ENCODE data around the gene NOM1.
"Not testable (repeated sequence)": the region's sequence is repeated elsewhere in the genome, so short reads cannot be mapped to it uniquely, and the experiment has no call there.

The NOM1 gene

GRCh38 chr7:156919132-156919713, 30.3 kb upstream of the NOM1 start:
- TF ChIP-seq ZFX (IDR thresholded peaks at IDR 0.05; ENCODE audit: borderline replicate concordance), result no peak
- TF ChIP-seq, protein P1, sequence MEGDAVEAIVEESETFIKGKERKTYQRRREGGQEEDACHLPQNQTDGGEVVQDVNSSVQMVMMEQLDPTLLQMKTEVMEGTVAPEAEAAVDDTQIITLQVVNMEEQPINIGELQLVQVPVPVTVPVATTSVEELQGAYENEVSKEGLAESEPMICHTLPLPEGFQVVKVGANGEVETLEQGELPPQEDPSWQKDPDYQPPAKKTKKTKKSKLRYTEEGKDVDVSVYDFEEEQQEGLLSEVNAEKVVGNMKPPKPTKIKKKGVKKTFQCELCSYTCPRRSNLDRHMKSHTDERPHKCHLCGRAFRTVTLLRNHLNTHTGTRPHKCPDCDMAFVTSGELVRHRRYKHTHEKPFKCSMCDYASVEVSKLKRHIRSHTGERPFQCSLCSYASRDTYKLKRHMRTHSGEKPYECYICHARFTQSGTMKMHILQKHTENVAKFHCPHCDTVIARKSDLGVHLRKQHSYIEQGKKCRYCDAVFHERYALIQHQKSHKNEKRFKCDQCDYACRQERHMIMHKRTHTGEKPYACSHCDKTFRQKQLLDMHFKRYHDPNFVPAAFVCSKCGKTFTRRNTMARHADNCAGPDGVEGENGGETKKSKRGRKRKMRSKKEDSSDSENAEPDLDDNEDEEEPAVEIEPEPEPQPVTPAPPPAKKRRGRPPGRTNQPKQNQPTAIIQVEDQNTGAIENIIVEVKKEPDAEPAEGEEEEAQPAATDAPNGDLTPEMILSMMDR (IDR thresholded peaks at IDR 0.05), result no peak

DNA sequence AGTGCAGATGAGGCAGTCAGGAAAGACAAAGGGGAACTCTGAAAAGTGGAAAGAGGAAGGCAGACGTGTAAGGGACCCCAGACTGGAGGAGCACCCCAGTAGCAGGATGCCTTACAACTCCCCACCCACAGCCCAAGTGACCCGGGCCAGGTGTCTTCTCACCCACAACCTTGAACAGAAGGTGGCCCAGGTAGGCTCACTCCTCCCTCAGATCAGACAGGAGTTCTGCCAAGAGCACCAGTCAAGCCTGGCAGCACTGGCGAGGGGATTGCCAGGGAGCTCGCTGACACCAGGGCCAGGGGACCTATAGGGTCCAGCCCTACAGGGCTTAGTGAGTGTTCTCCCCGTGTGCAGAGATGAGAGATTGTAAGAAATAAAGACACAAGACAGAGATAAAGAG, 29.4 kb upstream of the NOM1 start:
- H3K27ac ChIP-seq, result no peak overlapping the region
- TF ChIP-seq ZFX (IDR thresholded peaks at IDR 0.05; ENCODE audit: borderline replicate concordance), result no peak
- TF ChIP-seq, protein P1 (IDR thresholded peaks at IDR 0.05), result no peak

More at GRCh38 chr7:156919132-156919713, 30.3 kb upstream of the NOM1 start:
- no peak overlapping the region for H3K27ac ChIP-seq

GRCh38 chr7:156920487-156921373, 28.8 kb upstream of the NOM1 start:
- not testable (repeated sequence) for H3K27ac ChIP-seq

DNA sequence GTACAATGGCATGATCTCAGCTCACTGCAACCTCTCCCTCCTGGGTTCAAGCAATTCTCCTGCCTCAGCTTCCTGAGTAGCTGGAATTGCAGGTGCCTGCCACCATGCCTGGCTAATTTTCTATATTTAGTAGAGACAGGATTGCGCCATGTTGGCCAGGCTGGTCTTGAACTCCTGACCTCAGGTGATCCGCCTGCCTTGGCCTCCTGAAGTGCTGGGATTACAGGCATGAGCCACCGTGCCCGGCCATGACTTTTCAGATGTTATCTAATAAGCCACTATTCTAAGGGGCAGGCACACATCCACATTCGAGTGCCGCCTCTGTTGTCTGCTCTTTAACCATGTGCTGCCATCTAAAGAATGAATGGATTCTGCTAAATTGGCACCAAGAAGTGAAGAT, 27.2 kb upstream of the NOM1 start:
- H3K27ac ChIP-seq, result not testable (repeated sequence)

DNA sequence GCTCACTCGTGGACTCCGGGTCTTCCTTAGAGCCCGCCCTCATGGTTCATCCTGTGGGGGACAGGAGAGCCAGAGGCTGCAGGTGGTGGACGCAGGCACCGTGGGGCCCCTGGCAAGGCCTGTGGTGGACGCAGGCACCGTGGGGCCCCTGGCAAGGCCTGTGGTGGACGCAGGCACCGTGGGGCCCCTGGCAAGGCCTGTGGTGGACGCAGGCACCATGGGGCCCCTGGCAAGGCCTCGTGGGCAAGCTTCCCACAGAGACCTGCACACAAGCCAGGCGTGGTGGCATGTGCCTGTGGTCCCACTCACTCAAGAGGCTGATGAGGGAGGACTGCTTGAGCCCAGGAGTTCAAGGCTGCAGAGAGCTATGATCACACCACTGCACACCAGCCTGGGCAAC, 23.7 kb upstream of the NOM1 start:
- not testable (repeated sequence) for H3K27ac ChIP-seq

DNA sequence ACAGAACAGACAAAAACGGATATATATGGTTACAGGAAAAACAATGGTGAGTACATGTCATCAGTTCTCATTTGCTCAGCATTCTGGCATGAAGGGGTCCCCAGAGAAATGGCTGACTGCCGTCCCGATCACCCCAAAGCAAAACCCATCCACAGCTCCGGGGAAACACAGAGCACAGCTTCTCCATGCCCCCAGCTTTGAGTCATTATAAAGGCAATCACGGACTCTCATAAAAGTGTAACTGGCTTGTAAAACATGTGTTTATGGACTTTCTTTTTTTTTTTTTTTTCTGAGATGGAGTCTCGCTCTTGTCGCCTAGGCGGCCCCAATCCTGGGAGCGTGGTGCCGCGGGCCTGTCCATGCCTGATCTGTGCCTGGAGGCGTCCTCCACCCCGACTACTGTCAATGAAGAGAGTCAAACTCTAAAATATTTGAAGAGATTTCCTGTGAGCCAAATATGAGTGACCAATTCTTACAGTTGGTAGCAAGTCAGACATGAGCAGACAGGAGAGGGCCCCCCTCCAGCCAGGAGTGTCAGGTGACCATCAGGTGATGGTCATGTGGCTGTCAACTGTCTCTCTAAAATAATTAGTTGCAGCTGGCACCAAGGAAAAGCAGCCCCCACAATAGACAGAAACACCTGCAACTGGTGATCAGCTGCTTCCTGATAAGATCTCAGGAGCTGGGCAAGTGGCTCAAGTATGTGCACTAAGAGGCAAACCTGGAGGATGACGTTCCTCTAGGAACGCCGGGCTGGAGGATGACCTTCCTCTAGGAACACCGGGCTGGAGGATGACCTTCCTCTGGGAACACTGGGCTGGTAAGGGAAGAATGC, 21.7 kb upstream of the NOM1 start:
- TF ChIP-seq, protein P1 (IDR thresholded peaks at IDR 0.05), result no peak
- no peak for TF ChIP-seq ZFX (IDR thresholded peaks at IDR 0.05; ENCODE audit: borderline replicate concordance)
- no peak overlapping the region for H3K27ac ChIP-seq

DNA sequence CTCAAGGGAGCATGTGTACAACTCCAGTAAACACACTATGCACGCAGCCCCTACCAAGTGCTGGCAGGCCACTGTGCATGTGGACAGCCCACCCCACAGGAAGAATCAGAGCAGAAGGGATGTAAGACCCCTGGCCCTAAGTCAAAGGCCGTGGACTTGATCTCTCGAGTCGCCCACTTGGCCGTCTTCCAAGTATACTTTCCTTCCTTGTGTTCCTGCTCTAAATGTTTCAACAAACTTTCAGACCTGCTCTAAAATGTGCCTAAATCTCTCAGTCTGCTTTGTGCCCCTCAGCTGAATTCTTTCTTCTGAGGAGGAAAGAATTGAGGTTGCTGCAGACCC, 21.1 kb upstream of the NOM1 start:
- no peak overlapping the region for H3K27ac ChIP-seq
- no peak for TF ChIP-seq ZFX (IDR thresholded peaks at IDR 0.05; ENCODE audit: borderline replicate concordance)
- TF ChIP-seq, protein P1 (IDR thresholded peaks at IDR 0.05), result no peak

GRCh38 chr7:156929789-156930539, 19.5 kb upstream of the NOM1 start:
- TF ChIP-seq, protein P1 (IDR thresholded peaks at IDR 0.05), result no peak
- no peak overlapping the region for H3K27ac ChIP-seq
